GM12873 (cell line): ENCODE results near the gene SNAI1.

Source experiments
- CTCF ChIP-seq: IDR thresholded peaks from 2 replicates; pipeline ENCODE4 v1.5.1; 2012; ENCODE audit warnings: low read depth, mild to moderate bottlenecking, moderate library complexity, low read length, control low read depth; ENCODE audit not compliant: insufficient read depth; ENCODE audit errors: missing control alignments

SNAI1 gene

GRCh38 chr20:49942303-49942702, 40.5 kb upstream of the SNAI1 start:
- no peak for TF ChIP-seq CTCF

- TF ChIP-seq CTCF, result no peak
Measured at GRCh38 chr20:49942942-49943341, 39.8 kb upstream of the SNAI1 start.

GRCh38 chr20:49945306-49945700, 37.5 kb upstream of the SNAI1 start:
- TF ChIP-seq CTCF, result no peak

GRCh38 chr20:49945701-49946477, 36.9 kb upstream of the SNAI1 start:
- TF ChIP-seq CTCF, result no peak

- TF ChIP-seq CTCF, result no peak
Measured at GRCh38 chr20:49948178-49948577, 34.6 kb upstream of the SNAI1 start.

- TF ChIP-seq CTCF, result no peak
Measured at GRCh38 chr20:49948809-49949507, 33.8 kb upstream of the SNAI1 start.

- TF ChIP-seq CTCF, result no peak
Measured at GRCh38 chr20:49951151-49951550, 31.6 kb upstream of the SNAI1 start.
